Right lobe of liver (tissue), 6 donors: ENCODE data around the gene CLDN18. TPM values are rescaled to one million over a fixed set of nuclear protein-coding genes. Genes with fewer than 3 reads are reported as not detected.

Experiments
- ATAC-seq, 4 donors: fragments of 200-7000 bp; cut with Tn5 transposase; one replicate each; pipeline ENCODE4 v1.9.1; 2020; ENCODE audit warnings: mild to moderate bottlenecking in 4 of 4, moderate library complexity in 4 of 4
- DNase-seq, 3 donors: peaks; one replicate each; pipeline ENCODE4 v3.0.0-alpha.2; 2020
- H3K27ac ChIP-seq, 3 donors: fragments of 200-600 bp; one replicate each; pipeline ENCODE4 v1.8.0; 2022
- H3K27me3 ChIP-seq, 2 donors: fragments of 200-600 bp; one replicate each; pipeline ENCODE4 v1.8.0; 2022
- H3K36me3 ChIP-seq, 4 donors: fragments of 200-600 bp; sonication (generic) in 1 of 4; one replicate each; pipeline versions ENCODE4 v1.5.1 to v1.8.0; 2017 to 2022; ENCODE audit warnings: control low read depth in 1 of 4
- H3K4me1 ChIP-seq, 4 donors: fragments of 200-600 bp; sonication (generic) in 1 of 4; one replicate each; pipeline versions ENCODE4 v1.5.1 to v1.8.0; 2017 to 2022; ENCODE audit warnings: control low read depth in 1 of 4
- H3K4me3 ChIP-seq, 3 donors: fragments of 200-600 bp; one replicate each; pipeline ENCODE4 v1.8.0; 2022
- H3K9me3 ChIP-seq, 4 donors: fragments of 200-600 bp; sonication (generic) in 1 of 4; one replicate each; pipeline versions ENCODE4 v1.5.1 to v1.8.0; 2017 to 2022; ENCODE audit warnings: control low read depth in 1 of 4
- CTCF ChIP-seq, 4 donors: fragments of 200-600 bp in 3 of 4; fragments of 450-650 bp in 1 of 4; IDR thresholded peaks; one replicate each; pipeline versions ENCODE4 v1.5.1 to v1.8.0; 2016 to 2022; ENCODE audit warnings: antibody characterized with exemption in 4 of 4, mild to moderate bottlenecking in 2 of 4
- POLR2A ChIP-seq: fragments of 450-650 bp; IDR thresholded peaks from one replicate; pipeline ENCODE4 v1.6.1; 2017; ENCODE audit warnings: antibody characterized with exemption, mild to moderate bottlenecking
- intact Hi-C, 2 donors: fragments of 100-400 bp; cut with DNase I; formaldehyde crosslinking; loops; one replicate each; pipeline versions ENCODE4 v1.11.2 to v1.14.1; 2022
- total RNA-seq, 6 experiments: library from RNA; depleted of rRNA in 2 of 6; stranded (reverse); fragments of >200 nt in 2 of 6; fragmentation: NEBNext Ultra II Directional in 3 of 6; extraction: Animal tissue kit (Norgen Biotek cat#: 25700) in 3 of 6; gene quantifications; one replicate each; pipeline versions ENCODE4 v1.1.0 to v1.2.4, GENCODE V29; 2016 to 2023
- donor health status: DM: no; HTN: yes; CAD: no.
- donor health status: DM: no; HTN: no; CAD: no.
- donor health status: DM: no; HTN: no; CAD: no.
- donor health status: DM: no; HTN: yes; CAD: no.
- donor health status: DM: no; HTN: yes; CAD: no.

CLDN18 gene
- total RNA-seq, 6 experiments from 2014 or later = not detected

GRCh38 chr3:138082992-138083386 is 73.0 kb downstream of the CLDN18 start:
- Histone ChIP-seq H3K4me3 (no peak overlapping the region), H3K36me3 (no peaks in the 10 kb centered on the region), H3K27me3 (no peaks in the 10 kb centered on the region), H3K4me1 (no peaks in the 10 kb centered on the region), H3K27ac (no peak overlapping the region), H3K9me3 (no peaks in the 10 kb centered on the region)
- intact Hi-C loops = no loop called here
- DNase-seq (no peak), ATAC-seq (no peak)
- TF ChIP-seq POLR2A = no peak
- TF ChIP-seq CTCF (IDR thresholded peaks at IDR 0.05) = no peak

Other genes starting within 250 kb of the CLDN18 start
- gene SOX14, start 245.8 kb upstream of the CLDN18 start, total RNA-seq = not detected
- gene DZIP1L, start 105.4 kb downstream of the CLDN18 start, total RNA-seq = 1 to 10 TPM in 5 of 6 experiments, under 1 TPM in 1; 0.92 to 2.2 (median 1.2) TPM
- gene A4GNT, start 122.2 kb downstream of the CLDN18 start, total RNA-seq = not detected
- gene DBR1, start 164.8 kb downstream of the CLDN18 start, total RNA-seq = 1 to 10 TPM; 3.2 to 6.1 (median 4.6) TPM
- gene ARMC8, start 177.1 kb downstream of the CLDN18 start, total RNA-seq = 10 to 100 TPM; 15.5 to 24.6 (median 18.6) TPM